Endothelial cell of umbilical vein (primary cell): Measurements from ENCODE around the gene RCAN3. TPM values are rescaled to one million over a fixed set of nuclear protein-coding genes. Genes with fewer than 3 reads are reported as not detected.

Experiments
- BruUV-seq: library from RNA; stranded (reverse); fragments of 400-500 nt; replicated peaks from 2 replicates; lab custom pipeline; 2021; lab: Mats Ljungman, UMichigan
- CTCF ChIA-PET: fragments of 300-600, 350-600 bp; sonication (Branson Sonifier 250); formaldehyde crosslinking; loops from one replicate; lab custom pipeline; 2021; ENCODE audit warnings: antibody characterized with exemption, inconsistent platforms; lab: Charles Lee
- POLR2A ChIA-PET: fragments of 300-600, 350-600 bp; sonication (Branson Sonifier 250); formaldehyde crosslinking; loops from one replicate; lab custom pipeline; 2021; ENCODE audit warnings: antibody characterized with exemption, inconsistent platforms; lab: Charles Lee
- DNase-seq: peaks from one replicate; pipeline ENCODE4 v3.0.0-alpha.2; 2011; ENCODE audit warnings: low read depth, low spot score
- FAIRE-seq: peaks from 2 replicates; lab custom pipeline; 2011; peaks lifted over from hg19 to GRCh38; lab: Jason Lieb, UNC
- H2AFZ ChIP-seq: 2 replicates; pipeline ENCODE4 v1.6.0; 2012; ENCODE audit warnings: low read depth, low read length, control low read depth, inconsistent platforms
- H3K27ac ChIP-seq: 2 replicates; pipeline ENCODE4 v1.5.1; 2011; ENCODE audit warnings: low read depth, mild to moderate bottlenecking, control low read depth, low read length, moderate library complexity; ENCODE audit not compliant: insufficient read depth
- H3K27me3 ChIP-seq, 2 experiments: 2 replicates each; pipeline versions ENCODE4 v1.6.0 to v1.6.1; 2011; ENCODE audit warnings: low read length in 2 of 2, mixed read lengths in 1 of 2; ENCODE audit not compliant: control insufficient read depth in 2 of 2, insufficient read depth in 2 of 2
- H3K36me3 ChIP-seq, 2 experiments: 2 replicates in 1 of 2; 3 replicates in 1 of 2; pipeline ENCODE4 v1.5.1; 2011; ENCODE audit warnings: low read length in 2 of 2, mild to moderate bottlenecking in 1 of 2, moderate library complexity in 1 of 2; ENCODE audit not compliant: control insufficient read depth in 2 of 2, insufficient read depth in 2 of 2; ENCODE audit errors: extremely low read depth in 1 of 2
- H3K4me1 ChIP-seq: 3 replicates; pipeline ENCODE4 v1.5.1; 2011; ENCODE audit warnings: mild to moderate bottlenecking, low read length; ENCODE audit not compliant: control insufficient read depth, insufficient read depth; ENCODE audit errors: extremely low read depth
- H3K4me2 ChIP-seq: 2 replicates; pipeline ENCODE4 v1.6.1; 2011; ENCODE audit warnings: low read length, control low read depth, mixed read lengths; ENCODE audit not compliant: insufficient read depth
- H3K4me3 ChIP-seq, 3 experiments: fragments of 200-600 bp in 1 of 3; sonication (generic), shearing (Covaris generic) in 1 of 3; replicated peaks in 1 of 3; 2 replicates each; pipeline ENCODE4 v1.5.1; 2011 to 2016; ENCODE audit warnings: control low read depth in 3 of 3, low read length in 3 of 3, mild to moderate bottlenecking in 2 of 3, inconsistent platforms in 1 of 3, low read depth in 1 of 3, moderate library complexity in 1 of 3; ENCODE audit not compliant: insufficient read depth in 1 of 3
- H3K79me2 ChIP-seq: 2 replicates; pipeline ENCODE4 v1.6.0; 2012; ENCODE audit warnings: low read length, inconsistent platforms; ENCODE audit not compliant: control insufficient read depth, insufficient read depth
- H3K9ac ChIP-seq: replicated peaks from 2 replicates; pipeline ENCODE3; 2011; ENCODE audit warnings: low read length, control low read depth; ENCODE audit not compliant: insufficient read depth; ENCODE audit errors: extremely low read depth
- H3K9me1 ChIP-seq: replicated peaks from 3 replicates; pipeline ENCODE4 v1.6.0; 2011; ENCODE audit warnings: mild to moderate bottlenecking, low read length; ENCODE audit not compliant: control insufficient read depth, insufficient read depth; ENCODE audit errors: extremely low read depth
- H3K9me3 ChIP-seq: replicated peaks from 2 replicates; pipeline ENCODE4 v1.5.1; 2012; ENCODE audit warnings: low read length, inconsistent platforms; ENCODE audit not compliant: control insufficient read depth, insufficient read depth
- H4K20me1 ChIP-seq: replicated peaks from 2 replicates; pipeline ENCODE3; 2011; ENCODE audit warnings: mild to moderate bottlenecking, low read length; ENCODE audit not compliant: control insufficient read depth, insufficient read depth; ENCODE audit errors: extremely low read depth
- CTCF ChIP-seq, 2 donors: IDR thresholded peaks; 1 replicate in 1 of 2; 2 replicates in 1 of 2; pipeline ENCODE4 v1.5.1; 2011; ENCODE audit warnings: low read length in 2 of 2, mild to moderate bottlenecking in 2 of 2, moderate library complexity in 2 of 2, control low read depth in 1 of 2, inconsistent platforms in 1 of 2, low read depth in 1 of 2; ENCODE audit not compliant: insufficient read depth in 1 of 2; ENCODE audit errors: extremely low read depth in 1 of 2
- EZH2 ChIP-seq: IDR thresholded peaks from 2 replicates; pipeline ENCODE4 v1.6.1; 2012; ENCODE audit warnings: borderline replicate concordance, low read depth, mild to moderate bottlenecking, moderate library complexity, low read length, inconsistent platforms; ENCODE audit not compliant: severe bottlenecking
- FOS ChIP-seq: IDR thresholded peaks from 2 replicates; pipeline ENCODE4 v1.6.1; 2011; ENCODE audit warnings: mild to moderate bottlenecking, low read length, moderate library complexity, borderline replicate concordance; ENCODE audit not compliant: insufficient read depth
- GATA2 ChIP-seq: IDR thresholded peaks from 2 replicates; pipeline ENCODE4 v1.7.0; 2011; ENCODE audit warnings: low read depth, mild to moderate bottlenecking, moderate library complexity, mixed read lengths, low read length; ENCODE audit not compliant: insufficient read length, insufficient read depth
- JUN ChIP-seq: IDR thresholded peaks from 2 replicates; pipeline ENCODE4 v1.6.1; 2011; ENCODE audit warnings: borderline replicate concordance, low read depth; ENCODE audit not compliant: insufficient read length, insufficient read depth
- MAX ChIP-seq: IDR thresholded peaks from 2 replicates; pipeline ENCODE4 v1.6.1; 2011; ENCODE audit not compliant: insufficient read depth, insufficient read length
- MYC ChIP-seq: IDR thresholded peaks from one replicate; pipeline ENCODE4 v1.6.1; 2011; ENCODE audit warnings: mild to moderate bottlenecking, low read depth, low read length
- POLR2A ChIP-seq: IDR thresholded peaks from 2 replicates; pipeline ENCODE4 v1.6.1; 2012; ENCODE audit warnings: low read depth, mild to moderate bottlenecking, control low read depth, low read length
- POLR2AphosphoS5 ChIP-seq: IDR thresholded peaks from 2 replicates; pipeline ENCODE4 v1.6.1; 2012; ENCODE audit warnings: low read depth, mild to moderate bottlenecking, control low read depth, low read length, moderate library complexity; ENCODE audit not compliant: insufficient read depth
- dilution Hi-C: fragments of 300-500 bp; cut with MboI; formaldehyde crosslinking; loops from one replicate; pipeline ENCODE4 v1.15.0; 2019; ENCODE audit warnings: low sequenced_read_pairs; ENCODE audit not compliant: extremely low pct_ligation_motif_present
- intact Hi-C: fragments of 100-400 bp; cut with micrococcal nuclease; formaldehyde crosslinking; loops from one replicate; pipeline ENCODE4 v1.10.0; 2022
- polyA plus RNA-seq, 4 experiments: library from polyadenylated mRNA; depleted of rRNA in 3 of 4; stranded (reverse) in 3 of 4; unstranded in 1 of 4; fragments of >200 nt; gene quantifications; 2 replicates each; pipeline versions ENCODE4 v1.2.1 to v1.2.3, GENCODE V29; 2011 to 2012; ENCODE audit warnings: missing spikeins in 1 of 4
- total RNA-seq: library from RNA; stranded (reverse); gene quantifications from 2 replicates; pipeline ENCODE4 v1.2.3, GENCODE V29; 2021

Gene RCAN3
- total and polyA plus RNA-seq, 2 donors (not counting 3 experiments of a cell fraction or from before 2014, with no cell fraction given) = 0.99 to 5.1 TPM

GRCh38 chr1:24545662-24546061, 43.0 kb downstream of the RCAN3 start:
- H3K27me3 ChIP-seq = peaks cover 3 to 10% of the 10 kb centered on the region in 2 experiments
- no TSS peak for BruUV-seq
- POLR2A ChIA-PET = no interaction called here
- FAIRE-seq = no peak
- H3K4me2 ChIP-seq = no peak overlapping the region
- H3K36me3 ChIP-seq = no peaks in the 10 kb centered on the region
- H3K79me2 ChIP-seq = no peaks in the 10 kb centered on the region
- H2AFZ ChIP-seq = no peak overlapping the region
- no peak for TF ChIP-seq POLR2A
- TF ChIP-seq CTCF (IDR thresholded peaks at IDR 0.05; ENCODE audit: extremely low read depth in 1 of 2, insufficient read depth in 1 of 2, low read depth in 1 of 2, low read length in 2 of 2) = no peak
- TF ChIP-seq MAX = no peak
- no peak for TF ChIP-seq MYC
- no peak for TF ChIP-seq FOS
- no peak for TF ChIP-seq POLR2AphosphoS5
- no peak for TF ChIP-seq JUN
- TF ChIP-seq EZH2 = no peak
- TF ChIP-seq GATA2 = no peak
- DNase-seq = no peak
- peaks cover 3% of the 10 kb centered on the region for H3K4me1 ChIP-seq
- no peak overlapping the region for H3K27ac ChIP-seq
- dilution Hi-C loops = no loop called here
- H3K9ac ChIP-seq = no peak overlapping the region
- H3K9me1 ChIP-seq = no peaks in the 10 kb centered on the region
- H3K4me3 ChIP-seq = no peak overlapping the region
- H3K9me3 ChIP-seq = no peaks in the 10 kb centered on the region
- H4K20me1 ChIP-seq = no peaks in the 10 kb centered on the region
- CTCF ChIA-PET = interaction anchor here (1.0 to 1.8 kb wide), 3 partner anchors 19 to 347 kb away, joined by 5 to 7 read pairs (median 5); no protein-coding TSS in a partner anchor
- intact Hi-C loops = no loop called here
